CD4-positive, alpha-beta memory T cell (primary cell): ENCODE measurements around the gene PON1. TPM values are rescaled to one million over a fixed set of nuclear protein-coding genes. Genes with fewer than 3 reads are reported as not detected.

Experiments
- CTCF ChIA-PET: fragments of 350-600 bp; sonication (Branson Sonifier 250); formaldehyde crosslinking; loops from one replicate; lab custom pipeline; 2021; ENCODE audit warnings: inconsistent platforms; ENCODE audit not compliant: partially characterized antibody; lab: Charles Lee
- POLR2A ChIA-PET: fragments of 350-600 bp; sonication (Branson Sonifier 250); formaldehyde crosslinking; loops from one replicate; lab custom pipeline; 2021; ENCODE audit not compliant: partially characterized antibody; lab: Charles Lee
- DNase-seq, 5 donors: peaks; one replicate each; pipeline versions ENCODE4 v3.0.0 to v3.0.0-alpha.2; 2020 to 2022; ENCODE audit warnings: mixed read lengths in 1 of 5
- H3K27ac ChIP-seq: one replicate; pipeline ENCODE4 v1.7.0; 2013; ENCODE audit warnings: low read depth, low read length
- H3K27me3 ChIP-seq: 2 replicates; pipeline ENCODE4 v1.7.0; 2013; ENCODE audit warnings: mild to moderate bottlenecking, low read length, moderate library complexity; ENCODE audit not compliant: insufficient read depth
- H3K36me3 ChIP-seq: 2 replicates; pipeline ENCODE4 v1.7.0; 2013; ENCODE audit warnings: mild to moderate bottlenecking, low read length, moderate library complexity; ENCODE audit not compliant: insufficient read depth
- H3K4me1 ChIP-seq: 2 replicates; pipeline ENCODE4 v1.7.0; 2013; ENCODE audit warnings: mild to moderate bottlenecking, low read length, moderate library complexity; ENCODE audit not compliant: insufficient read depth
- H3K4me3 ChIP-seq, 2 donors: one replicate each; pipeline ENCODE4 v1.7.0; 2013; ENCODE audit warnings: low read length in 2 of 2, mild to moderate bottlenecking in 1 of 2
- H3K9me3 ChIP-seq, 2 donors: one replicate each; pipeline ENCODE4 v1.7.0; 2013; ENCODE audit warnings: low read length in 2 of 2, control low read depth in 1 of 2; ENCODE audit not compliant: control insufficient read depth in 1 of 2
- H3K27ac Mint-ChIP-seq, 7 donors: one replicate each; pipeline ENCODE4 v1.8.0; 2020 to 2021; ENCODE audit warnings: mixed read lengths in 7 of 7, mild to moderate bottlenecking in 6 of 7, inconsistent platforms in 3 of 7, moderate library complexity in 3 of 7
- H3K27me3 Mint-ChIP-seq, 2 donors: one replicate each; pipeline ENCODE4 v1.8.0; 2020 to 2021; ENCODE audit warnings: mixed read lengths in 2 of 2
- H3K36me3 Mint-ChIP-seq, 2 donors: one replicate each; pipeline ENCODE4 v1.8.0; 2020 to 2021; ENCODE audit warnings: mixed read lengths in 2 of 2, inconsistent platforms in 1 of 2, mild to moderate bottlenecking in 1 of 2
- H3K4me1 Mint-ChIP-seq, 4 donors: one replicate each; pipeline ENCODE4 v1.8.0; 2020 to 2021; ENCODE audit warnings: mixed read lengths in 4 of 4, mild to moderate bottlenecking in 1 of 4
- H3K4me3 Mint-ChIP-seq, 8 donors: one replicate each; pipeline ENCODE4 v1.8.0; 2020 to 2021; ENCODE audit warnings: mixed read lengths in 8 of 8, mild to moderate bottlenecking in 7 of 8, moderate library complexity in 6 of 8, inconsistent platforms in 3 of 8
- H3K9me3 Mint-ChIP-seq, 8 donors: one replicate each; pipeline ENCODE4 v1.8.0; 2020 to 2021; ENCODE audit warnings: mixed read lengths in 8 of 8, mild to moderate bottlenecking in 5 of 8, inconsistent platforms in 3 of 8, moderate library complexity in 1 of 8
- intact Hi-C: fragments of 100-400 bp; cut with micrococcal nuclease; formaldehyde crosslinking; loops from one replicate; pipeline ENCODE4 v1.15.1; 2023
- polyA plus RNA-seq, 2 donors: library from polyadenylated mRNA; unstranded; fragments of 300-500 nt; fragmentation: Illumina TruSeq; gene quantifications; one replicate each; pipeline ENCODE4 v1.2.3, GENCODE V29; 2021
- total RNA-seq, 2 experiments: library from RNA; stranded (reverse); gene quantifications; one replicate each; pipeline ENCODE4 v1.2.3, GENCODE V29; 2021

PON1 gene
- total and polyA plus RNA-seq, 4 experiments from 2014 or later, result not detected

GRCh38 chr7:95318501-95319100, 5.7 kb downstream of the PON1 start:
- intact Hi-C loops, result no loop called here
- CTCF ChIA-PET, result no interaction called here
- no peaks in the 10 kb centered on the region for H3K9me3 ChIP-seq
- H3K9me3 Mint-ChIP-seq, result peaks cover 0 to 2% (median 0%) of the 10 kb centered on the region in 8 donors
- H3K36me3 ChIP-seq, result no peaks in the 10 kb centered on the region
- no peaks in the 10 kb centered on the region for H3K4me1 ChIP-seq
- no peaks in the 10 kb centered on the region for H3K27me3 ChIP-seq
- no peak overlapping the region for H3K4me3 Mint-ChIP-seq
- no peak for DNase-seq
- H3K27ac Mint-ChIP-seq, result no peak overlapping the region
- H3K27me3 Mint-ChIP-seq, result peaks cover 0 to 3% of the 10 kb centered on the region in 2 donors
- H3K4me3 ChIP-seq, result no peak overlapping the region
- POLR2A ChIA-PET, result no interaction called here
- no peak overlapping the region for H3K27ac ChIP-seq
- H3K36me3 Mint-ChIP-seq, result no peaks in the 10 kb centered on the region
- H3K4me1 Mint-ChIP-seq, result peaks cover 0 to 2% (median 0%) of the 10 kb centered on the region in 4 donors

- no peak for DNase-seq
- ChIA-PET POLR2A (no interaction called here), CTCF (no interaction called here)
- Mint-ChIP-seq H3K36me3 (no peaks in the 10 kb centered on the region), H3K9me3 (peaks cover 0 to 2% (median 0%) of the 10 kb centered on the region in 8 donors), H3K4me3 (no peak overlapping the region), H3K27me3 (peaks cover 0 to 4% of the 10 kb centered on the region in 2 donors), H3K27ac (no peak overlapping the region), H3K4me1 (peaks cover 0 to 3% (median 0%) of the 10 kb centered on the region in 4 donors)
- Histone ChIP-seq H3K36me3 (no peaks in the 10 kb centered on the region), H3K27ac (no peak overlapping the region), H3K27me3 (no peaks in the 10 kb centered on the region), H3K4me1 (no peaks in the 10 kb centered on the region), H3K4me3 (no peak overlapping the region), H3K9me3 (no peaks in the 10 kb centered on the region)
- intact Hi-C loops, result no loop called here
Measured at GRCh38 chr7:95317966-95318365, 6.4 kb downstream of the PON1 start.

- CTCF ChIA-PET, result no interaction called here
- Histone ChIP-seq H3K4me3 (no peak overlapping the region), H3K9me3 (no peaks in the 10 kb centered on the region), H3K36me3 (no peaks in the 10 kb centered on the region), H3K4me1 (no peaks in the 10 kb centered on the region), H3K27me3 (no peaks in the 10 kb centered on the region), H3K27ac (no peak overlapping the region)
- POLR2A ChIA-PET, result no interaction called here
- H3K36me3 Mint-ChIP-seq, result no peaks in the 10 kb centered on the region
- H3K27me3 Mint-ChIP-seq, result peaks cover 0 to 7% of the 10 kb centered on the region in 2 donors
- peaks cover 0 to 2% (median 0%) of the 10 kb centered on the region in 8 donors for H3K9me3 Mint-ChIP-seq
- no peak for DNase-seq
- no peak overlapping the region for H3K27ac Mint-ChIP-seq
- peaks cover 0 to 3% (median 0%) of the 10 kb centered on the region in 4 donors for H3K4me1 Mint-ChIP-seq
- intact Hi-C loops, result no loop called here
- no peak overlapping the region for H3K4me3 Mint-ChIP-seq
Measured at GRCh38 chr7:95317546-95317945, 6.8 kb downstream of the PON1 start.

GRCh38 chr7:95316588-95316987, 7.7 kb downstream of the PON1 start:
- no peak overlapping the region for H3K4me3 ChIP-seq
- H3K27ac ChIP-seq, result no peak overlapping the region
- H3K36me3 ChIP-seq, result no peaks in the 10 kb centered on the region
- no peaks in the 10 kb centered on the region for H3K4me1 ChIP-seq
- peaks cover 0 to 7% of the 10 kb centered on the region in 2 donors for H3K27me3 Mint-ChIP-seq
- DNase-seq, result no peak
- H3K9me3 Mint-ChIP-seq, result peaks cover 0 to 2% (median 0%) of the 10 kb centered on the region in 8 donors
- POLR2A ChIA-PET, result no interaction called here
- CTCF ChIA-PET, result no interaction called here
- no peak overlapping the region for H3K4me3 Mint-ChIP-seq
- H3K27ac Mint-ChIP-seq, result no peak overlapping the region
- intact Hi-C loops, result no loop called here
- H3K4me1 Mint-ChIP-seq, result peaks cover 0 to 3% (median 0%) of the 10 kb centered on the region in 4 donors
- no peaks in the 10 kb centered on the region for H3K36me3 Mint-ChIP-seq
- H3K9me3 ChIP-seq, result no peaks in the 10 kb centered on the region
- H3K27me3 ChIP-seq, result no peaks in the 10 kb centered on the region

- no peak overlapping the region for H3K27ac ChIP-seq
- Mint-ChIP-seq H3K4me1 (peaks cover 0 to 3% (median 0%) of the 10 kb centered on the region in 4 donors), H3K27me3 (peaks cover 0 to 12% of the 10 kb centered on the region in 2 donors), H3K9me3 (peaks cover 0 to 2% (median 0%) of the 10 kb centered on the region in 8 donors), H3K4me3 (no peak overlapping the region), H3K27ac (no peak overlapping the region), H3K36me3 (no peaks in the 10 kb centered on the region)
- POLR2A ChIA-PET, result no interaction called here
- no peak overlapping the region for H3K4me3 ChIP-seq
- H3K4me1 ChIP-seq, result no peaks in the 10 kb centered on the region
- CTCF ChIA-PET, result no interaction called here
- intact Hi-C loops, result no loop called here
- no peaks in the 10 kb centered on the region for H3K9me3 ChIP-seq
- H3K36me3 ChIP-seq, result no peaks in the 10 kb centered on the region
- H3K27me3 ChIP-seq, result no peaks in the 10 kb centered on the region
- DNase-seq, result no peak
Measured at GRCh38 chr7:95312561-95312960, 11.8 kb downstream of the PON1 start.

- ChIA-PET CTCF (no interaction called here), POLR2A (no interaction called here)
- intact Hi-C loops, result no loop called here
- peaks cover 0 to 2% (median 0%) of the 10 kb centered on the region in 8 donors for H3K9me3 Mint-ChIP-seq
- Histone ChIP-seq H3K27me3 (no peaks in the 10 kb centered on the region), H3K36me3 (no peaks in the 10 kb centered on the region), H3K27ac (no peak overlapping the region), H3K4me3 (no peak overlapping the region), H3K4me1 (no peaks in the 10 kb centered on the region), H3K9me3 (no peaks in the 10 kb centered on the region)
- H3K4me3 Mint-ChIP-seq, result no peak overlapping the region
- peaks cover 0 to 3% (median 0%) of the 10 kb centered on the region in 4 donors for H3K4me1 Mint-ChIP-seq
- no peak overlapping the region for H3K27ac Mint-ChIP-seq
- peaks cover 0 to 12% of the 10 kb centered on the region in 2 donors for H3K27me3 Mint-ChIP-seq
- H3K36me3 Mint-ChIP-seq, result no peaks in the 10 kb centered on the region
- DNase-seq, result no peak
Measured at GRCh38 chr7:95311389-95311788, 12.9 kb downstream of the PON1 start.

- Histone ChIP-seq H3K9me3 (no peaks in the 10 kb centered on the region), H3K36me3 (no peaks in the 10 kb centered on the region), H3K4me1 (no peaks in the 10 kb centered on the region), H3K4me3 (no peak overlapping the region), H3K27ac (no peak overlapping the region), H3K27me3 (no peaks in the 10 kb centered on the region)
- H3K9me3 Mint-ChIP-seq, result peaks cover 0 to 2% (median 0%) of the 10 kb centered on the region in 8 donors
- DNase-seq, result no peak
- H3K27ac Mint-ChIP-seq, result no peak overlapping the region
- H3K36me3 Mint-ChIP-seq, result no peaks in the 10 kb centered on the region
- POLR2A ChIA-PET, result no interaction called here
- CTCF ChIA-PET, result no interaction called here
- intact Hi-C loops, result no loop called here
- peaks cover 0 to 3% (median 0%) of the 10 kb centered on the region in 4 donors for H3K4me1 Mint-ChIP-seq
- H3K27me3 Mint-ChIP-seq, result peaks cover 0 to 13% of the 10 kb centered on the region in 2 donors
- H3K4me3 Mint-ChIP-seq, result no peak overlapping the region
Measured at GRCh38 chr7:95309951-95310350, 14.4 kb downstream of the PON1 start.
